H1 (cell line): ENCODE data around the gene SMIM31.

ENCODE experiments used
- CTCF ChIP-seq, 3 experiments: IDR thresholded peaks; 1 replicate in 2 of 3; 2 replicates in 1 of 3; pipeline versions ENCODE4 v1.5.1 to v1.6.1; 2011; ENCODE audit warnings: low read length in 3 of 3, mild to moderate bottlenecking in 3 of 3, inconsistent platforms in 2 of 3, low read depth in 1 of 3, moderate library complexity in 1 of 3; ENCODE audit not compliant: insufficient read depth in 1 of 3; ENCODE audit errors: control extremely low read depth in 1 of 3
- GABPA ChIP-seq: IDR thresholded peaks from 2 replicates; pipeline ENCODE4 v1.6.1; 2011; ENCODE audit warnings: mild to moderate bottlenecking, low read length, moderate library complexity, borderline replicate concordance; ENCODE audit not compliant: insufficient read depth
- POLR2A ChIP-seq, 2 experiments: IDR thresholded peaks; 1 replicate in 1 of 2; 2 replicates in 1 of 2; pipeline ENCODE4 v1.6.1; 2011; ENCODE audit warnings: low read depth in 2 of 2, low read length in 2 of 2, mild to moderate bottlenecking in 2 of 2; ENCODE audit errors: control extremely low read depth in 1 of 2
- RXRA ChIP-seq: IDR thresholded peaks from 2 replicates; pipeline ENCODE4 v1.6.1; 2011; ENCODE audit warnings: low read depth, mild to moderate bottlenecking, low read length, moderate library complexity; ENCODE audit not compliant: insufficient read depth
- ZNF274 ChIP-seq: IDR thresholded peaks from 2 replicates; pipeline ENCODE4 v1.7.0; 2012; ENCODE audit warnings: low read length, borderline replicate concordance; ENCODE audit errors: extremely low read depth

- TF ChIP-seq ZNF274 (no peak), CTCF (IDR thresholded peaks at IDR 0.05; ENCODE audit: control extremely low read depth in 1 of 3, insufficient read depth in 1 of 3, low read depth in 1 of 3, low read length in 3 of 3) (no peak), GABPA (no peak), RXRA (no peak), POLR2A (IDR thresholded peaks at IDR 0.05; ENCODE audit: control extremely low read depth in 1 of 2, low read depth in 2 of 2, low read length in 2 of 2) (no peak)
These were observed 75.0 kb downstream of the SMIM31 start for GRCh38 chr4:164828955-164829354.
